HEK293T (cell line): ENCODE measurements around the gene TSPAN2.
A peak's percentile ranks its signal among the peaks of the same experiment; 100 is the strongest.

Source experiments
- CTCF ChIA-PET: fragments of 350-600 bp; formaldehyde crosslinking; extraction: SDS; loops from one replicate; lab custom pipeline; 2021; ENCODE audit warnings: antibody characterized with exemption, inconsistent platforms; lab: Yijun Ruan, JAX
- POLR2A ChIA-PET: fragments of 350-600 bp; formaldehyde crosslinking; extraction: SDS; loops from one replicate; lab custom pipeline; 2020; ENCODE audit warnings: antibody characterized with exemption, inconsistent platforms; lab: Yijun Ruan, JAX
- DNase-seq: peaks from one replicate; pipeline ENCODE4 v3.0.0; 2012; ENCODE audit warnings: mixed read lengths; ENCODE audit errors: extremely low spot score
- ARNT ChIP-seq: fragments of 450-650 bp; IDR thresholded peaks from 2 replicates; pipeline ENCODE4 v1.6.1; 2017; ENCODE audit warnings: mild to moderate bottlenecking
- BHLHE40 ChIP-seq: fragments of 450-650 bp; IDR thresholded peaks from 2 replicates; pipeline ENCODE4 v1.6.1; 2016; ENCODE audit warnings: mild to moderate bottlenecking, moderate library complexity, borderline replicate concordance
- CTBP1 ChIP-seq: fragments of 450-650 bp; IDR thresholded peaks from 2 replicates; pipeline ENCODE4 v1.6.1; 2016; ENCODE audit warnings: borderline replicate concordance
- ELF4 ChIP-seq: fragments of 450-650 bp; IDR thresholded peaks from 2 replicates; pipeline ENCODE4 v1.6.1; 2017; ENCODE audit warnings: antibody characterized with exemption
- FOXA1 ChIP-seq: fragments of 450-650 bp; IDR thresholded peaks from 2 replicates; pipeline ENCODE4 v1.6.1; 2016; ENCODE audit warnings: mild to moderate bottlenecking
- FOXK2 ChIP-seq: fragments of 450-650 bp; IDR thresholded peaks from 2 replicates; pipeline ENCODE4 v1.6.1; 2016; ENCODE audit warnings: mild to moderate bottlenecking
- FOXM1 ChIP-seq: fragments of 450-650 bp; IDR thresholded peaks from 2 replicates; pipeline ENCODE4 v1.6.1; 2017; ENCODE audit warnings: mild to moderate bottlenecking, borderline replicate concordance
- HDGF ChIP-seq: fragments of 450-650 bp; IDR thresholded peaks from 2 replicates; pipeline ENCODE4 v1.6.1; 2017; ENCODE audit warnings: antibody characterized with exemption, borderline replicate concordance
- L3MBTL2 ChIP-seq: fragments of 450-650 bp; conservative IDR thresholded peaks from 2 replicates; pipeline ENCODE4 v1.6.1; 2016; ENCODE audit warnings: mild to moderate bottlenecking
- LEF1 ChIP-seq: fragments of 450-650 bp; IDR thresholded peaks from 2 replicates; pipeline ENCODE4 v1.6.1; 2017; ENCODE audit warnings: mild to moderate bottlenecking, borderline replicate concordance
- NFRKB ChIP-seq: fragments of 450-650 bp; IDR thresholded peaks from 2 replicates; pipeline ENCODE4 v1.6.1; 2016; ENCODE audit warnings: mild to moderate bottlenecking, moderate library complexity
- SP1 ChIP-seq: fragments of 450-650 bp; IDR thresholded peaks from 2 replicates; pipeline ENCODE4 v1.6.1; 2017
- SUZ12 ChIP-seq: fragments of 450-650 bp; IDR thresholded peaks from 2 replicates; pipeline ENCODE4 v1.6.1; 2016; ENCODE audit warnings: mild to moderate bottlenecking
- TARDBP ChIP-seq: fragments of 450-650 bp; IDR thresholded peaks from 2 replicates; pipeline ENCODE4 v1.6.1; 2016
- ZNF384 ChIP-seq: fragments of 450-650 bp; IDR thresholded peaks from 2 replicates; pipeline ENCODE4 v1.6.1; 2016
- TF ChIP-seq, protein P1 (sequence below): fragments of 450-650 bp; IDR thresholded peaks from 2 replicates; pipeline ENCODE4 v1.6.1; 2016

Gene TSPAN2

DNA sequence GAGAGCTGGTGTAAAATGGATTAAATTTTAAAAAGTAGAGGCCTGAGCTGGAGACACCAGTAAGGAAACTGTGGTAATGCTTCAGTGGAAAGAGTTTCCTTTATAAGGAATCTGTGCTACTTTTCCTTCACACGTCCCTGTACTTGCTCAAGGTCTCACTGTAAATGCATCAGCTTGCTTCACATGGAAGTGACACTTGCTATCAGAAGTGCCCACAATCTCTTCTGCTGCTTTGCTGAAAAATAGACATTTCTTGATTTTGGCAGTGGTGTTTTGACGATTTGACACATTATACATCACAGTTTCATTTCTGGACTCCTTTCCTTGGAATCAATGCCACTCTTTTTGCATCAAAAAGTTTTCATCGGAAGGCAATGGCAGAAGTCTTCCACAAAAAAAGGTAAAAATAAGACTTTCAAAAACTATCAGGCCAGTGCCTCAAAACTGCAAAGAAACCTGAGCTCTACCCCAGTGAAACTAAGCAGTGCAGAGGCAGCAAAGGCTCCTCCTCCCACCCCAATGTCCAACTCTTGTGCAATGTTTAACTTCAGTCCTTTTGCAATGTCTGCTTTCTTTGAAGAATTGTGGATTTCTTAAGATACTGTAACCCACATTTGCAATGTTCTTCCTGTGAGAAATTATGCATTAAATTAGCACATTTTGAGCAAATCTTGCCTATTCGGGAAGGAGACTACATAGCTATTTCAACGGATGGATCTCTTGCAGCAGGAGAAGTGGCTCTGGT is 18.4 kb upstream of the TSPAN2 start:
- no peak for TF ChIP-seq LEF1
- CTCF ChIA-PET: no interaction called here
- POLR2A ChIA-PET: no interaction called here
- DNase-seq: no peak

DNA sequence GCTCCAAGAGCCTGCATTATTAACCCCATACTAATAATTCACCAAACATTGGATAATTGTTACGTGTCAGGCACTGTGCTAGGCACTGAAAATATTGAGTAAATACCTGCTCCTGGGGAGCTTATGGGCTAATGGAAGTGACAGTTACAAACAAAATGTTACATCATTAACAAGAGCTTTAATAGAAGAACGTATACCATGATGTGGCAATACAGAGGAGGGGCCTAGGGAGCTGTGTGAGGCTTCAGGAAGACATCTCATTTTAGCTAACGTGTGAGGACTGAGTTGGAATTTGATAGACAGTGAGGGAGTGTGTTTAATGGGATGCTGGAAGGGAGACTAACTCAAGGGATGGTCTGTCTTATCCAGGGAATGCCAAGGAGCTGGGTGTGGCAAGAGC is 16.5 kb upstream of the TSPAN2 start:
- POLR2A ChIA-PET: no interaction called here
- DNase-seq: no peak
- TF ChIP-seq FOXA1: no peak
- no peak for TF ChIP-seq CTBP1
- no peak for TF ChIP-seq BHLHE40
- TF ChIP-seq HDGF: no peak
- TF ChIP-seq SP1: no peak
- TF ChIP-seq FOXK2: no peak
- no peak for TF ChIP-seq ARNT
- CTCF ChIA-PET: no interaction called here

DNA sequence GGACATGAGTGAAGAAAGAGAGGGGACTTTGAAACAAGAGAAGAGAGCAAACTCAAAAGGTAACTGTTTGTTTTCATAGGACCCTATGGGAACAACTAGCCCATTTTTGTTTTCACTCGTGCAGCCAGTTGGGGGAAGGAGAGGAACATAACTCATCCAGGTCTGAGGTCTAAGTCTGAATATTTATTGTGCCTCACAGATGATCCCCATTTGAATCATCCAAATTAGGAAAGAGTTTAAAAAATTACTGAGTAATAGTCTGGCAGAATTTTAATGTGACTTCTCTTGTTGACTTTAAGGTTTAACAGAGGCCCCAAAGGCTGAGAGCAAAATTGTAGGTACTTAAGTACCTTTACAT is 10.4 kb upstream of the TSPAN2 start:
- ChIA-PET CTCF (interaction anchor here (0.7 kb wide), 1 partner anchor 12 kb away, joined by 5 read pairs; no protein-coding TSS in a partner anchor), POLR2A (interaction anchor here (1.3 kb wide), 1 partner anchor 10 kb away, joined by 3 read pairs; no protein-coding TSS in a partner anchor)
- DNase-seq: no peak
- TF ChIP-seq ARNT: no peak
- TF ChIP-seq NFRKB: no peak
- no peak for TF ChIP-seq HDGF
- TF ChIP-seq SUZ12: no peak
- no peak for TF ChIP-seq CTBP1
- no peak for TF ChIP-seq ZNF384
- TF ChIP-seq ELF4: no peak
- TF ChIP-seq FOXA1: no peak
- TF ChIP-seq BHLHE40: no peak
- TF ChIP-seq TARDBP: no peak
- TF ChIP-seq L3MBTL2: no peak
- TF ChIP-seq SP1: no peak
- TF ChIP-seq, protein P1, sequence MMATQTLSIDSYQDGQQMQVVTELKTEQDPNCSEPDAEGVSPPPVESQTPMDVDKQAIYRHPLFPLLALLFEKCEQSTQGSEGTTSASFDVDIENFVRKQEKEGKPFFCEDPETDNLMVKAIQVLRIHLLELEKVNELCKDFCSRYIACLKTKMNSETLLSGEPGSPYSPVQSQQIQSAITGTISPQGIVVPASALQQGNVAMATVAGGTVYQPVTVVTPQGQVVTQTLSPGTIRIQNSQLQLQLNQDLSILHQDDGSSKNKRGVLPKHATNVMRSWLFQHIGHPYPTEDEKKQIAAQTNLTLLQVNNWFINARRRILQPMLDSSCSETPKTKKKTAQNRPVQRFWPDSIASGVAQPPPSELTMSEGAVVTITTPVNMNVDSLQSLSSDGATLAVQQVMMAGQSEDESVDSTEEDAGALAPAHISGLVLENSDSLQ: no peak
- no peak for TF ChIP-seq FOXM1
- no peak for TF ChIP-seq LEF1

DNA sequence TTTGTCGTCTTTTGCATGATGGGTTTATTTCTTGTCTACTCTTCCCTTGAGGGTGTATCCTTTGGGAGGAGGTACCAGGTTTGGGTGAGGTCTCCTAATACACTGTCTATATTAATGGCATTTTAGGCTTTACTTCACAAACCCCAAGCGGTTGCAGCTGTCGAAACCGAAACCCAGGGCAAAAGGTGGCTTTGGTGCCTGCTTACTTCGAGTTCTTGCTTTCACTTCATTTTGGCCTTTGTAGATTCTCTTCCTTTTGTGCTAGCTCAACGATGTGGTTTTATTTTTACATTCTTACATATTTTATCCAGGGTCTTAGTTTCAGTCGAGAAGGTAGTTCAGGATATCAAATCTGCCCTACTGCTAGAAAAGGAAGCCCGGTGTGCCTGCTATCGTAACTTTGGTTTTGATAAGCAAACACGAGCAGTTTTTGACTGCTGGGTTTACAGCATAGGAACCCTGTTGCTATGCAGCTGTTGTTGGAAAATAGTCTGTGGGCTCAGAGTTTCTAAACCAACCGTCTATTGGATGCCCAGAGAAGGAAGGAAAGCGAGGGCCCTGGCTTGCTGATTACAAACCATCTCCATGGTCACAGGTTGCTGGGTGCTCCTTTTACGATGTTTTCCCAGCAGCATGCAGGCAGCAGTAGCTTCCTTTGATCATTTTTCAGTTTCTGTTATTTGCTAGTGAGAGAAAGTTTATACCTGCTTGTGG is 9.8 kb upstream of the TSPAN2 start:
- ChIA-PET POLR2A (interaction anchor here (1.3 kb wide), 1 partner anchor 9 kb away, joined by 3 read pairs; no protein-coding TSS in a partner anchor), CTCF (interaction anchor here (0.9 kb wide), 1 partner anchor 9 kb away, joined by 4 read pairs; the partner anchor contains the start of gene TSPAN2)
- TF ChIP-seq, protein P1: no peak
- TF ChIP-seq L3MBTL2: no peak
- TF ChIP-seq FOXK2: no peak
- no peak for TF ChIP-seq NFRKB
- TF ChIP-seq ELF4: no peak
- peak; percentile 48 for DNase-seq

DNA sequence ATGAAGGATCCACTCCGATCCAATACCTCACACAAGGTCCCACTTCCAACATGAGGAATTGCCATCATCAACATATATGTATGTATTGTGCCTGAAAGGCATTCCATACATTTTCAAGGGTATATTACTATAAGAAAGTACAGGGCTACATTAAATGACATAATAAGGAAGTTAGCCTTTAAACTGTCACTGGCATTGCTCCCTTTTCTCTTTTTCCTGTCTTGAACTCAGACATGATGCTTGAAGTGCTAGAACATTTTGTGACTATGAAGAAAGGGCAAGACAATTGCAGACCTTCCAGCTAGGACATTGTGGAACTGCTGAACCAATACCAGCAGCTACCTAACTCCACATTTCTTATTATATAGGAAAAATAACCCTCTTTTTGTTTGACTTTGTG is 2.9 kb upstream of the TSPAN2 start:
- CTCF ChIA-PET: no interaction called here
- DNase-seq: no peak
- TF ChIP-seq ELF4 (no peak), LEF1 (no peak), SUZ12 (no peak), ZNF384 (no peak), FOXM1 (no peak), BHLHE40 (no peak)
- POLR2A ChIA-PET: no interaction called here

DNA sequence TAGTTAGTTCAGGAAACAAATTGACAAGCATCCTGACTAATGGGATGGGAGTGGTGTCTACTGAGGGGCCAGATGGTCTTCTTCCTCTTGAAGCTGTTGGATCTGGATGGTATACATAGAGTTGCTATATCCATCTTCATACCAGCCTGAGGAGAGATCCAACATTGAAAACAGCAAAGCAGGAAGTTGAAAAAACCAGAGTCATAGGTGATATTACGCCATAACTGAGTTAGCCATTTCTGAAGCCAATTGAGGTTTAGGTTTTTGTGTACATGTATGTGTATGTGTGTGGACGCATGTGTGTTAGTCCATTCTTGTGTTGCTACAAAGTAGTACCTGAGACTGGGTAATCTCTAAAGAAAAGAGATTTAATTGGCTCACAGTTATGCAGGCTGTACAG is 2.3 kb upstream of the TSPAN2 start:
- ChIA-PET CTCF (no interaction called here), POLR2A (no interaction called here)
- TF ChIP-seq NFRKB (no peak), ARNT (no peak)
- no peak for DNase-seq

DNA sequence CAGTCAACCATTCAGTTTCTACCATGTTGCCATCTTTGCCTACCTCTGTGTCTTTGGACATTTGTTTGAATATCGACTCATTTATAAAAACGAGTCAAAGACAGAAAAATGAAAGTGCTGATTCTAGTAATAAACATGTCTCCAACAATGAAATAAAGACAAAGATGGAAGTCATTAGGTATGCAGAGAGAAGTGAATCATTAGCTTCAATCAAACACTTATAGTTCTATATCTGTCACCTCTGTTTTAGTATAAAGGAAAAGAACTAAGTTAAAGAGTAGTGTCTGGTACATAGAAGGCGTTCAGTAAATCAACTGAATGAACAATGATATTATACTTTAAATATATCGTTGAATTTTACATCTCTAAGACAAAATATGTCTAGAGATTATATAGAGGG is 1.7 kb upstream of the TSPAN2 start:
- TF ChIP-seq FOXM1: no peak
- no peak for TF ChIP-seq FOXK2
- no peak for TF ChIP-seq TARDBP
- no peak for TF ChIP-seq L3MBTL2
- TF ChIP-seq LEF1: no peak
- no peak for TF ChIP-seq CTBP1
- POLR2A ChIA-PET: no interaction called here
- CTCF ChIA-PET: no interaction called here
- DNase-seq: no peak
